HG03457 (cell line): ENCODE results near the gene MNDA.

Source experiments
- ATAC-seq: cut with Tn5 transposase; IDR thresholded peaks from one replicate; pipeline ENCODE4 v1.9.1; 2021; ENCODE audit warnings: moderate number of reproducible peaks; ENCODE audit not compliant: unreplicated experiment

The MNDA gene

DNA sequence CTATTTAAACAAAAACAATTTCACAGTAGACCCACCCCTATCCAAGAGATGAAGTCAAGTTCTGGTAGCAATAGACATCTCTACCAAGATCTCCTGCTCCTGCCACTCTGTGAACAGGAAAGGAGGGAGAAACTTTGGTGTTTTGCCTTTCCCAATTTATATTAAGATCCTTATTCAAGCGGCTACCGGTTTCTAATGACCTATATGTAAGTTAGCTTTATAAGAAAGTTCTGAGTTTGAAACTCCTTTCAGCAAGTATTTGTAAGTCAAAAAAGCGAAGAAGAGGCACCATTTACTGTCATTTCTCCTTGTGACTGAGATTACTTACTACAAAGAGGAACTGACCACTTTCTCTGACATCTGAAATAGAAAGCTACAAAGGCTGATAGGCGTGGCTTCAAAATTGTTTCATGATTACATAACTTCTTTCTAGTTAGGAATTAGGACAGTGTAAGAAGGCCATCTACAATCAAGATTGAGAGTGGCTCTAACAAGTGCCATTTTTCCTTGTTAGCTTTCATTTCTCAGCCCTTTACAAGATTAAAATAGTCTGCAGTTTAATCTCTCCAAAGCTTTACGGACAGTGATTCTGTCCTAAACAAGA, at the start of gene MNDA:
Gene MNDA (plus strand): TSS at position 448 of the 604 bp plus-strand sequence. CDS start 10,803 bp downstream, outside the sequence.
- ATAC-seq: peak; percentile 85

DNA sequence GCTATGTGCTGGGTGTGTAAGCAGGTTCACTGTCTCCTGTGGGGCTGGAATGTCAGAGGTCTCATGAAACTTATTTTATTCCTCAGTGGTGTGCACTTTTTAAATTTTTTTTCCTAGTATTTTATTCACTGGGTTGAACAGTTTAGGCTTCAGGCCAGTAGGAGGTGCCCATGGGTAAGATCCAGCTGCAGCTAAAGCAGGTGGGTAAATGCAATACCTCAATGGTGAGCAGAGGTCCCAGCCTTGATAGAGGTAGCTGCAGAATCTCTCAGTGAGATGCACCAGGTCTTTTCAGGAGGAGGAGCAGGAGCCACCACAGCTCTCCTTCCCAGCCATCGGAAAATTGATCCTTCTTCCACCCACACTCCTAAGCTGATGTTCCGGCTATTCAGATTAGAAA, 37.5 kb upstream of the MNDA start:
- no peak for ATAC-seq

DNA sequence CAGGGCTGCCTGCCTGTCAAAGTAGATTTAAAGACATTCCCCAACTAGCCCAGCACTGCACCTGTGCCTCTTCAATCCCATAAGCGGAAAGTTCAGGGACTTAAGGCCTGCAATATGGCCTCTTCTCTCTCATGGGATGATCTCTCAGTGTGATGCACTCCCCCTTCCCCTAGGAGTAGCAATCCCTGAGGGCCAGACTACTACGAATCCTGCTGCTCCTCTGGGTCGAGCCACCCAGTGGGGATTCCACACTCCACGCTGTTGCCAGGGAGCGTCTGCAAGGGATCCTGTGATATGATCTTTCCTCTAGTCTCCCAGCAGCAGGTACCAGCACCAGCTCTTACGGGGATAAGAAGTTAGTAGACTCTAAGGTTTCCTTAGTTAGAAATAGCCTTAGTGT, 36.9 kb upstream of the MNDA start:
- ATAC-seq: no peak

DNA sequence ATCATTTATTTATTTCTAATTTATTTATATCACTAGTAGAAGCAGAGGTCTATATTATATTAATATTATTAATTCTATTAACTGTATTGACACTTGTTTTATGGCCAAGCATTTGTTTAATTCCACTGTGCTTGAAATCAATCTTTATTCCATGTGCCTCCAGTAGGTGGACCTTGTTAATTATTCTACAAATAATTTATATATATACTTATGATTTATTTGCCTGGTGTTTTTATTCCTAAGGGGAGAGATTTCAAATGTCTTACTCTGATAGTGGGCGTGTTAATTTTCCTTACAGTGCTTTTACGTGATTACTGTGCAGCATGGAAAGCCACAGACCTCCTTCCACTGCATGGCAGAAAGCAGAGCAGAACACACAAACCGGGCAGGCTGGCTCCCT, 32.6 kb upstream of the MNDA start:
- ATAC-seq: no peak

DNA sequence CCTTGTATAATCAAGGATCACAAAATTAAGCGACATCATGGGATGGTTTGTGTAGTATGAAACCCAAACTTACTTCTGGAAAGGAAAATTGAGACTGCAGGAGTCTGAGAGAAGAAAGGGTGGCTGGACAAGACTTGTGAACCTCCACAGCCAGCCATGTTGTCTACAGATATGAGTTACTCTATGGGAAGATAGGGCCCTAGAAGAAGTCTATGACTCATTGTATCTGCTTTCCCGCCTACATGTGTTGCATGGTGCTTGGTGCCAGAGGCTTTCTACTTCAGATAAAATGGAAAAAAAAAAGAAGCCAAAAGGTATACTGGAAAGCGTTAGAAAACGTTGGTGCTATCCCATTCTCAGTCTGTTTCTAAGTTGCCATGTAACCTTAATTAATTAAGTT, 31.5 kb upstream of the MNDA start:
- ATAC-seq: no peak

DNA sequence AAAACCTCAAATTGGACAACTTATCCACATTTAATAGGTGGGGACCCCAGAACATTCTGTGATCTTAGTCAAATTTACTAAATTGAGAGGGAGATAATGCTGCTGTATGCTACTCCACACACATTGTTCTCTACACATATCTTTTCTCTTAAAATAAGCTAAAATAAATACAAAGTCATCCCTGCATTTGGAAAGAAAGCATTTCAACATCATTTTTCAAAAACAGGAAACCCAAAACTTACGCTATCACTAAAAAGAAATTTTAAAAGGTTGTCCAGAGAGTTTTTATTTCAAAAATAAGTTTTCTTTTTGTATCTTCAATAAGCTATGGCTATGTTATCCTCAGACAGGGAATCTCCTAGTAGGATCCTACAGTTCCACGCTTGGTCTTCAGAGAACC, 30.6 kb upstream of the MNDA start:
- no peak for ATAC-seq

DNA sequence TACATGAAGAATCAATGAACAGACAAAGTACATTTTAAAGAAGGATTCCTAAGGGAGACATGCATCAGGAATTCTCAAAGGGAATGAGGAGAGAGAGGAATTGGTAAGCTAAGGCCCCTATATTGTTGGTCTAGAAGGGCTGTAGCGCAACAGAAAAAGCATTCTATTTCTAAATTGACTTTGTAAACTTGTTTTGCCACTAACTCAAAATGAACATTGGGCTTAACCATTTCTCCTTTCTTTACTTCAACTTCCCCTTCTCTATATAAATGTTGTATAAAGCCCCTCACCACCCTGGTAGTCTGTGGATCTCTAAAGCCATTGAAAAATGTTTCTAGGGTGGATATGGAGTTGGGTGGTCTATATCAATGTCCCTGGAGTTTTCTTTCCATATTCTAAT, 29.8 kb upstream of the MNDA start:
- no peak for ATAC-seq

DNA sequence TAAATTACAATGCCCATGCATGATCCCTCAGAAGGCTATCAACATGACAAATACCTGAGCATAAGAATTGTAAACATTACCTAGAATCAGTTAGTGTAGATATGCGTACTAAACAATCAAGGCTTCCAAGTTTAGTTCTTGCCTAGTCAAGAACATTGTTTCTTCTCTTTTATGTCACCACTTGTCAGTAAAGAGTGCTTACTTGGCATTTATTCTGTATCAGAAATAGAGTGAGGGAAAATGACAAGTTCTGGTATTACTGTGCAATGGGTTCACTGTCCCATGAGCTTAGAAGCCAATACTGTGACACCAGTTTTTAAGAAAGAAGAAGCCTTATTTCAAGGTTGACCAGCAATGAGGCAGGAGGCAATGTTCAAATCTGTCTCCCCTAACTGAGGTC, 27.5 kb upstream of the MNDA start:
- ATAC-seq: no peak

DNA sequence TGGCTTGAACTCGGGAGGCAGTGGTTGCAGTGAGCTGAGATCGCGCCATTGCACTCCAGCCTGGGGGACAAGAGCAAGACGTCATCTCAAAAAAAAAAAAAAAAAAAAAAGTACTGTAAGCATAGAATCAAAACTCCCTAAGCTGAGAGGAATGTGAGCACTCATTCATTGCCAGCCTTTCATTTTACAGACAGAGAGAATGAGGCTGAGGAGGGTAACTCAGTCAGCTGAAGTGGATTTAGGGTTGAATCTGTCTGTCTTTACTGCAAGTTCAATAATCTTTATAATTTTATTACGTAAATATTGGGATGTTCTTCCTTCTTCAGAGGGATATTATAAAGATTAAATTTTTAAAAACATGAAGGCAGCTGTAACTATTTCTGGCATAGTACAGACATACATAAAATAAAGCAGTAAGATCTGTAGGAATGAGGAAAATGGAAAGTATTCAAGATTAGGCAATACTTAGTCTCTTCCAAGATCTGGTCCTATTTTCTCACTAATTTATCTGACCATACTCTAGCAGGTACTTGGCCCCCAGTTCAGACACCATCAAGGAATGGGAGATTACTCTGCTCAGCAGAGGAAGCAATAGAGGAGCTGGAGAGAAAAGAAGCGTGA, 24.1 kb upstream of the MNDA start:
- ATAC-seq: no peak

DNA sequence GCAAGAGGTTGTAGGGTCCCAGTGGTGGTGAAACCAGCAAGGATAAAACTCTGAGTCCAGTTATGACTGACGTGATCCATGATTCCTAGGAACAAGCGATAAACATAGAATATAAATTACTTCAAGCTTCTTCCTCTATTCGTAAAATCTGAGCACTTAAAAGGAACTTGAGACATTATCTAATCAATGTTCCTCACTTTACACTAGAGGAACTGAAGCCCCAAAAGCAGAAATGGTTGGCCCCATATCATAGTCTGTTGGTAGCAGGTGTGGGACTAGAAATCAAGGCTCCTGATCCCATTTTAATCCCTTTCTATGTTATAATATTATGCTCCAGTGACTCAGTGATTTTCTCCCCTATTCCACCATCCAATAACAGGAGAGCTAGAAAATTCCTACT, 21.9 kb upstream of the MNDA start:
- ATAC-seq: no peak

DNA sequence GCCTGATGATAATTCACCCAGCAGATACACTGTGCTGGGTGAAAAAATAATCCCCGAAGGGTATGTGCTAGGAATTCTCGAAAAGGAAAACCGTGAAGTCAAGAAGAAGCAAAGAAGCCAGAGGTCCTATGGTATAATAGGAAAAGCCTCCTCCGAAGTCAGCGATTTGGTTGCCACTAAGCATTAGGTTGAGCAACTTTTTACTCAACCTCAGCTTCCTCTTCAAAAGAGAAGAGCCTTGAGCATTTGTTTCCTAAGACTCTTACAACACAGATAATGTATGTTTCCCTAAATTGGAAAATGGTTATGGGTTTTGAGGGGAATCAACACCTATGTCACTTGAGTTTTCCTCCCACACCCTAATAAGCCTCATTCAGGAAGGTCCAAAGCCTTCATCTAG, 21.3 kb upstream of the MNDA start:
- no peak for ATAC-seq

DNA sequence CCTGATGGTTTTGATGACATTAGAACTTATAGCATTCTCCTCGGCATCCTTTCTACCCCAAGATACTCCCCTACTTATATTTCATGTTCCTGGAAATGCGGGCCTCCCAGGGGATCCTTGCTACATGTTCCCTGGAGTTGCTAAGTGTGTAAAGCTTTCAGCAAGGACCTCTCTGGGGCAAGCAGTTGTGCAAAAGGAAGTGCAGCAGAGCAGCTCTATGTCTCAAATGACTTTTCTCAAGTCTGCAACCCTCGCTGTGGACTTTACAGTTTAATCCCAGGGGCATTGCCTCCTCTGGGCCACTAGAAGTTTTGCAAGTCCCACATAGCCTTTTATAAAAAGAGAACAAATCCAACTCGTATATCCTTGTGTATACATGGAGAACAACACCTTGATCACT, 20.8 kb upstream of the MNDA start:
- ATAC-seq: no peak

DNA sequence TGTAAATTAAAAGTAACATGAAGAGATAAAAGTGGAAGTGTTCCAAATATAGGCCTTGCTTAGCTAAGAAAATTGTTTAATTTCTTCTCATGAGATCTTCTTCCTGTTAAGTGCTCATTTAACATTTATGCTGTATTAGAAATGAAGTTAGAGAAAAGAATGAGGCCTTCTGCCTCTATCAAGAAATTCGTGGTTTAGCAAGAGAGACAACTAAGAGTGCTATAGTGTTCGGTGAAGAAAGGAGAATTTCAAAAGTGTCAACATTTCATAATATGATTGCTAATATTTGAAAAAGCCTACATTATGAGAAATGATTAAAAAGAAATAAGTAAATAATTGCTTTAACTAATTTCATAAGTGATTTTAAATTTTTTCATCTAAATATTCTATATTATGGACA, 18.8 kb upstream of the MNDA start:
- no peak for ATAC-seq

DNA sequence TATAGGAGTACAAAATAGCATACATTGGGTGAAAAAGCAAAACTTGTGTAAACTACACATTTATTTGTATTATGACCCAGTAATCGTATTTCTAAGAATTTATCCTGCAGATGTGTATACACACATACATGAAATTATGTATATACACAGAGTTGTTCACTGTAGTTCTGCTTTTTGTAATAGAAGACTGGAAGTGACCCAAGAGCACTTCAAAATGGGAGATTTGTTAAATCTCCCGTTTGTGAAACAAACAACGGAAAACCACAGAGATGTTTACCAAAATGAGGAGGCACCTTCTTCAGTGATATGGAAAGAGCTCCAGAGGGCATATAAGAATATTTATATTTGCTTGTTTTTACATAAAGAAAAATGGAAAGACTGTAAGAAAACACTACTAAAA, 18.0 kb upstream of the MNDA start:
- no peak for ATAC-seq

DNA sequence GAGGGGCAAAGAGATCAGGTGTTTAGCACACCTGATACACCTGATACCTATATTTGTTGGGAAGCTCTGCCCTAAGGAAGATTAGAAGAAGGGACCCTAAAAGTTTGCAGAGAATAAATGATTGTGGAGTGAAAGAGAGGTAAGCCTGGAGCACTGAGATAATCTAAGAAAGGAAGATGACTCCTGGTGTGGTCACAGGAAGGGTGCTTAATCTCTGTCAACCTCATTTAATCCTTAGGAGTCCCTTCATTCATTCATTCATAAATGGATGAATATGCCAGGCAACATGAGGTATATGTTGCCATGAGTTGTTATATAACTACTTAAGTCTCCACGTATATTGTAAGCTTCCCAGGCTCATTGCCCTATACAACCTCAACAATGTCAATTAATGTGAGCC, 16.2 kb upstream of the MNDA start:
- ATAC-seq: no peak

DNA sequence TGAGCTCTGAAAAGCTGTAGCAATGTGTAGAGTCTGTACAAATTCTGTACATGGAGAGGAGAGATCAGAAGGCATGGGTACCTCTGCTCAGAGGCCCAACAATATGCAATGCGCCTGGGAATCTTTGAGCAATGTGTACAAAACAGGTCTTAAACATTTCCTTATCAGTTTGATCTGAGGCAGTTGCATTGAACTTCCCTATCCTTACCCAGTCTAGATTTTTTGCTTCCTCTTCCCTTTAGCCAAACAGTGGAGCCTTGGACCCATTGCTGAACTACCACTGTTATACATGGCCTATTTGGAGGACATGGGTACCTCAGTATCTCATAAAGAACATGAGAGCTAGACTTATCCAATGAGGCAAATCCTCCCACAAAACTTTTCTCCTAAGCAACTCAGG, 12.6 kb upstream of the MNDA start:
- ATAC-seq: no peak

DNA sequence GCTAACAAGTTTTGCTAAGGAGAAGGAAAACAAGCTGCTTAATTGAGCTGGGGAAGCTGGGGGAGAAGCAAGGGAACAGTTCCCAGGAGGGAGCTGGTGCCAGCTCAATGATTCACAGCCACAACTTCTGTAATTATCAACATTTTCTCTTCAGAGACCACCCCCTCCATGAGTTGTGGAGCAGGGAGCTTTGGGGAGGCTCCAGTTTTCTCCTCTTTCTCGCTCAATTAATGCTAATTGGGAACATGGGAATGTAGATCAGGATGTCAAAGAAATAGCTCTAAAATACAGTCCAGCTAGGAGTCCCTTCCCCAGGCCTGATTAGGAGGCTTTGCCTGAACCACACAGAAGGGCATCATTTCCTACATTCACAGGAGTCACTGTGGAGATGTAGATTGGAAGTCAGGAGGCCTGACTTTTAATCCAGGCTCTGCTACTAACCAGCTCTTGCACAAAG, 12.1 kb upstream of the MNDA start:
- ATAC-seq: no peak

DNA sequence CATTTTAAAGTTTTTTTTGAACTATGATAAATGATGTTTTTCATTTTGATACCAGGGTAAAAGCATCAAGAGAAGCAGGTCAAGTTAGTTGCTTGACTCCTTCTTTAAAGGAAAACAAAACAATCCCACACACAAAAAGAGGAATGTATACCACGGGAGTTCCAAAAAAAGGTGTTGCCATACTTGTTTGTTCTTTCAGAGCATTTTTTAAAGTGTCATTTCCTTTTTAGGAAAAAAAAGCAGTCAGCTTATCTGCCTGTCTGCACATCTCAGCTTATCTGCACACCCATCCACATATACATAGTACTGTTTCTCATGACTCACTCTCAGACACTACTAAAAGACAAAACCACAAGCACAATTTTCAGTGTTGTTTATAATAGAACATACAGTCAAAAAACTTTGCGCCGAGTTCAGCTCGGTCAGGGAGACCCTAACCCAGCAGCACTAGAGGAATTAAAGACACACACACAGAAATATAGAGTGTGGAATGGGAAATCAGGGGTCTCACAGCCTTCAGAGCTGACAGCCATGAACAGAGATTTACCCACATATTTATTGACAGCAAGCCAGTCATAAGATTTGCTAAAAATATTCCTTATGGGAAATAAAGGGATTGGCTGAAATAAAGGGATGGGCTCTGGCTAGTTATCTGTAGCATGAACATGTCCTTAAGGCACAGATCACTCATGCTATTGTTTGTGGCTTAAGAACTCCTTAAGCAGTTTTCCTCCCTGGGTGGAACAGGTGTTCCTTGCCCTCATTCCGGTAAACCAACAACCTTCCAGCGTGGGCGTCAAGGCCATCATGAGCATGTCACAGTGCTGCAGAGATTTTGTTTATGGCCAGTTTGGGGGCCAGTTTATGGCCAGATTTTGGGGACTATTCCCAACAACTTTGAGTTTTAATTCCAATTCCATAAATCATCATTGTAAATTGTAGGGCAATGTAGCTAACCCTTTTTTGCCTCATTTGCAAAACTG, 11.4 kb upstream of the MNDA start:
- peak; percentile 80 for ATAC-seq

DNA sequence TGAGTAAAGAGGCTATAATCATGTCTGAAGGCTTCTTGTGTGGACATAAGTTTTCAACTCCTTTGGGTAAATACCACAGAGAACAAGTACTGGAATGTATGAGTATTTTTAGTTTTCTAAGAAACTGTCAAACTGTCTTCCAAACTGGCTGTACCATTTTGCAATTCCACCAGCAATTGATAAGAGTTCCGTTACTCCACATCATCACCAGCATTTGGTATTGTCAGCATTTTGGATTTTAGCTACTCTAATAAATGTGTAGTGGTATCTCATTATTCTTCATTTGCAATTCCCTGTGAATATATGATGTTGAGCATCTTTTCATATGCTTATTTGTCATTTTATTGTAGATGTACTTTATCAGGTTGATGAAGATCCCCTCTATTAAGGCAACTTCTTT, 9.4 kb upstream of the MNDA start:
- no peak for ATAC-seq

DNA sequence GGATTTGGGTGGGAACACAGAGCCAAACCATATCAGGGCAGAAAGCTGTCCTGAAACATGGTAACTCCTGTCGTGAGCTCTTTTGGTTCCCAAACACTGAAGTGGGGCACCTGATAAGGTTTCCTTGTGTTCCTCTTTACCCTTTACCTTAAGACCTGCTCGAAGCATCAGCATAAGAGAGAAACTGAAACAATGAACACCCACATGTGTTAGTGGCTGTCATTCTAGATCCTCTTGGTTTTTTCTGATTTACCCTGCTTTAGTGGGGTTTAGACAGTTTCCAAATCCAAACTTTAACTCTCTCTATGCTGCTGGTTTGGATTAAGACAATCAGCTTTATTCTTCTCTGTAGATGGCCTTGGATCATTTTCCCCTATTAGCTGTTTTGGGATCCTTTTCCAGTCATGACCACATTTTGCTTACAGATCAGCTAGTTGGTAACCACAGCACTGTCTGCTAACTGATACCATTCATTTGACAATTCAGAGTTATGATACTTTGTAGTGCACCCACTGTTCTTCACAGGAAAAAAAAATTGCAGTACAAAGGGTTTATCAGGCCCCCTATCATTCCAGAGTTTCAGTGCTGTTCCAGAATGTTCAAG, 975 bp upstream of the MNDA start:
- peak; percentile 25 for ATAC-seq

DNA sequence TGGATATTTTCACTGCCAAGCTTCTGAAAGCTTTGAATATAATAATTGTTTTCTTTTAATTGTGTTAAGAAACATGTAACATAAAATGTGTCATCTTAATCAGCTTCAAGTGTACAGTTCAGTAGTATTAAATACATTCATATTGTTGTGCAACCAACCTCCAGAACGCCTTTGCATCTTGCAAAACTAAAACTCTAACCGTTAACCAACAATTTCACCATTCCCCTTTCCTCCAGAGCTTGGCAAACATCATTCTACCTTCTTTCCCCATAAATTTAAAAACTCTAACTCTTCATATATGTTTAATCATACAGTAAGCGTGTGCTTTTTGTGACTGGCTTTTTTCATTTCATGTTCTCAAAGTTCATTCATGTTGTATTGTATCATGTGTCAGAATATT, 2.1 kb downstream of the MNDA start:
- no peak for ATAC-seq

DNA sequence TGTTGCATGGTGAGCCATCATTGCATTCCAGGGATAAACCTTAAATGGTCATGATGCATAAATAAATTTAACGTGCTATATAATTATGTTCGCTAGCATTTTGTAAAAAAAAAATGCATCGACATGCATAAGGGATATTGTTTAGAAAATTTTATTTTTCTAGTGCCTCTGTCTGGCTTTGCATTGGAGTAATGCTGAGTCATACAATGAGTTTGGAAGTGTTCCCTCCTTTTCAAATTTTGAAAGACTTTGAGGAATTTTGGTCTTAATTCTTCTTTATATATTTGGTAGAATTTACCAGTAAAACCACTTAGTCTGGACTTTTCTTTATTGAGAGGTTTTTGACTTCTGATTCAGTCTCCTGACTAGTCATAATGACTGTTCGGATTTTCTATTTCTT, 4.9 kb downstream of the MNDA start:
- no peak for ATAC-seq
